ENCODE data around the gene PBX3. TPM values are rescaled to one million over a fixed set of nuclear protein-coding genes. Genes with fewer than 3 reads are reported as not detected.

The PBX3 gene
- total and polyA plus RNA-seq, 10 of the 15 experiments (the other 5 are each of a cell fraction or from before 2014, with no cell fraction given) = 6.7 to 146 (median 22.2) TPM

GRCh38 chr9:125747765-125748445 lies 732 bp downstream of the PBX3 start (continued):
- TF ChIP-seq FOS (IDR thresholded peaks at IDR 0.05; ENCODE audit: borderline replicate concordance, extremely low read depth, insufficient read length) = no peak
- TF ChIP-seq ZBTB4 (CRISPR knock-in tag; IDR thresholded peaks at IDR 0.05) = no peak
- TF ChIP-seq IRF3 (IDR thresholded peaks at IDR 0.05) = no peak
- TF ChIP-seq, protein P1, sequence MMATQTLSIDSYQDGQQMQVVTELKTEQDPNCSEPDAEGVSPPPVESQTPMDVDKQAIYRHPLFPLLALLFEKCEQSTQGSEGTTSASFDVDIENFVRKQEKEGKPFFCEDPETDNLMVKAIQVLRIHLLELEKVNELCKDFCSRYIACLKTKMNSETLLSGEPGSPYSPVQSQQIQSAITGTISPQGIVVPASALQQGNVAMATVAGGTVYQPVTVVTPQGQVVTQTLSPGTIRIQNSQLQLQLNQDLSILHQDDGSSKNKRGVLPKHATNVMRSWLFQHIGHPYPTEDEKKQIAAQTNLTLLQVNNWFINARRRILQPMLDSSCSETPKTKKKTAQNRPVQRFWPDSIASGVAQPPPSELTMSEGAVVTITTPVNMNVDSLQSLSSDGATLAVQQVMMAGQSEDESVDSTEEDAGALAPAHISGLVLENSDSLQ (IDR thresholded peaks at IDR 0.05) = no peak
- TF ChIP-seq HDAC2 (IDR thresholded peaks at IDR 0.05) = no peak
- TF ChIP-seq SUZ12 (IDR thresholded peaks at IDR 0.05; ENCODE audit: unreplicated experiment) = no peak
- no peak for TF ChIP-seq CBFB (IDR thresholded peaks at IDR 0.05; ENCODE audit: low read depth)
- TF ChIP-seq, protein P2, sequence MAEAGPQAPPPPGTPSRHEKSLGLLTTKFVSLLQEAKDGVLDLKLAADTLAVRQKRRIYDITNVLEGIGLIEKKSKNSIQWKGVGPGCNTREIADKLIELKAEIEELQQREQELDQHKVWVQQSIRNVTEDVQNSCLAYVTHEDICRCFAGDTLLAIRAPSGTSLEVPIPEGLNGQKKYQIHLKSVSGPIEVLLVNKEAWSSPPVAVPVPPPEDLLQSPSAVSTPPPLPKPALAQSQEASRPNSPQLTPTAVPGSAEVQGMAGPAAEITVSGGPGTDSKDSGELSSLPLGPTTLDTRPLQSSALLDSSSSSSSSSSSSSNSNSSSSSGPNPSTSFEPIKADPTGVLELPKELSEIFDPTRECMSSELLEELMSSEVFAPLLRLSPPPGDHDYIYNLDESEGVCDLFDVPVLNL (IDR thresholded peaks at IDR 0.05; ENCODE audit: low read depth, low read length) = peak; percentile 52; the same call in 1 of the 2 replicates
- TF ChIP-seq ZBTB11 (CRISPR knock-in tag; IDR thresholded peaks at IDR 0.05) = no peak
- no peak for TF ChIP-seq NFYA (IDR thresholded peaks at IDR 0.05; ENCODE audit: borderline replicate concordance, low read depth, low read length)
- no peak for TF ChIP-seq HDAC6 (IDR thresholded peaks at IDR 0.05; ENCODE audit: unreplicated experiment)
- TF ChIP-seq, protein P3, sequence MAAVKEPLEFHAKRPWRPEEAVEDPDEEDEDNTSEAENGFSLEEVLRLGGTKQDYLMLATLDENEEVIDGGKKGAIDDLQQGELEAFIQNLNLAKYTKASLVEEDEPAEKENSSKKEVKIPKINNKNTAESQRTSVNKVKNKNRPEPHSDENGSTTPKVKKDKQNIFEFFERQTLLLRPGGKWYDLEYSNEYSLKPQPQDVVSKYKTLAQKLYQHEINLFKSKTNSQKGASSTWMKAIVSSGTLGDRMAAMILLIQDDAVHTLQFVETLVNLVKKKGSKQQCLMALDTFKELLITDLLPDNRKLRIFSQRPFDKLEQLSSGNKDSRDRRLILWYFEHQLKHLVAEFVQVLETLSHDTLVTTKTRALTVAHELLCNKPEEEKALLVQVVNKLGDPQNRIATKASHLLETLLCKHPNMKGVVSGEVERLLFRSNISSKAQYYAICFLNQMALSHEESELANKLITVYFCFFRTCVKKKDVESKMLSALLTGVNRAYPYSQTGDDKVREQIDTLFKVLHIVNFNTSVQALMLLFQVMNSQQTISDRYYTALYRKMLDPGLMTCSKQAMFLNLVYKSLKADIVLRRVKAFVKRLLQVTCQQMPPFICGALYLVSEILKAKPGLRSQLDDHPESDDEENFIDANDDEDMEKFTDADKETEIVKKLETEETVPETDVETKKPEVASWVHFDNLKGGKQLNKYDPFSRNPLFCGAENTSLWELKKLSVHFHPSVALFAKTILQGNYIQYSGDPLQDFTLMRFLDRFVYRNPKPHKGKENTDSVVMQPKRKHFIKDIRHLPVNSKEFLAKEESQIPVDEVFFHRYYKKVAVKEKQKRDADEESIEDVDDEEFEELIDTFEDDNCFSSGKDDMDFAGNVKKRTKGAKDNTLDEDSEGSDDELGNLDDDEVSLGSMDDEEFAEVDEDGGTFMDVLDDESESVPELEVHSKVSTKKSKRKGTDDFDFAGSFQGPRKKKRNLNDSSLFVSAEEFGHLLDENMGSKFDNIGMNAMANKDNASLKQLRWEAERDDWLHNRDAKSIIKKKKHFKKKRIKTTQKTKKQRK (IDR thresholded peaks at IDR 0.05; ENCODE audit: low read depth, low read length) = no peak
- no peak for TF ChIP-seq RUNX3 (IDR thresholded peaks at IDR 0.05; ENCODE audit: low read length)
- no peak for TF ChIP-seq IKZF2 (IDR thresholded peaks at IDR 0.05)
- TF ChIP-seq SIN3A (IDR thresholded peaks at IDR 0.05; ENCODE audit: low read depth, low read length) = no peak
- no peak for TF ChIP-seq POLR2AphosphoS5 (IDR thresholded peaks at IDR 0.05; ENCODE audit: low read length)
